HepG2 (cell line): Measurements from ENCODE around the gene TNXB. TPM values are rescaled to one million over a fixed set of nuclear protein-coding genes. Genes with fewer than 3 reads are reported as not detected.

Experiments used
- ASH2L ChIP-seq: fragments of 300-600, 200-600 bp; sonication (generic); IDR thresholded peaks from 2 replicates; pipeline ENCODE4 v1.7.0; 2017; ENCODE audit warnings: low read depth, mild to moderate bottlenecking, moderate library complexity, mixed read lengths, low read length; ENCODE audit not compliant: insufficient read length
- CHD2 ChIP-seq: IDR thresholded peaks from 2 replicates; pipeline ENCODE4 v1.6.1; 2011; ENCODE audit warnings: low read depth, low read length, improper control_type of control experiment
- DR1 ChIP-seq: sonication (generic); formaldehyde crosslinking; IDR thresholded peaks from 2 replicates; pipeline ENCODE4 v1.8.0; 2021; ENCODE audit warnings: mild to moderate bottlenecking, missing genetic modification reagents, inconsistent platforms
- ELF4 ChIP-seq: sonication (generic); formaldehyde crosslinking; IDR thresholded peaks from 2 replicates; pipeline ENCODE4 v1.5.0; 2020; ENCODE audit warnings: missing genetic modification reagents, mild to moderate bottlenecking, moderate library complexity, borderline replicate concordance
- NAIF1 ChIP-seq: sonication (generic); formaldehyde crosslinking; IDR thresholded peaks from 2 replicates; pipeline ENCODE4 v1.5.0; 2020; ENCODE audit warnings: mild to moderate bottlenecking, missing genetic modification reagents, borderline replicate concordance
- PHF8 ChIP-seq: sonication (generic); formaldehyde crosslinking; IDR thresholded peaks from 2 replicates; pipeline ENCODE4 v1.5.0; 2020; ENCODE audit warnings: missing genetic modification reagents
- POLR2AphosphoS2 ChIP-seq: IDR thresholded peaks from 2 replicates; pipeline ENCODE4 v1.6.1; 2011; ENCODE audit warnings: low read depth, low read length, improper control_type of control experiment
- SIN3B ChIP-seq: fragments of 150-350 bp; IDR thresholded peaks from 2 replicates; pipeline ENCODE4 v1.6.1; 2014; ENCODE audit warnings: low read length
- SIX1 ChIP-seq: sonication (generic); formaldehyde crosslinking; IDR thresholded peaks from 2 replicates; pipeline ENCODE4 v1.4.0; 2020; ENCODE audit warnings: missing genetic modification reagents, borderline replicate concordance
- SP140L ChIP-seq: sonication (generic); formaldehyde crosslinking; IDR thresholded peaks from 2 replicates; pipeline ENCODE4 v1.4.0; 2020; ENCODE audit warnings: missing genetic modification reagents, borderline replicate concordance
- SPEN ChIP-seq: sonication (generic); formaldehyde crosslinking; IDR thresholded peaks from 2 replicates; pipeline ENCODE4 v1.5.1; 2020; ENCODE audit warnings: low read depth, mild to moderate bottlenecking, missing genetic modification reagents
- STAT6 ChIP-seq: sonication (generic); formaldehyde crosslinking; IDR thresholded peaks from 2 replicates; pipeline ENCODE4 v1.4.0; 2020; ENCODE audit warnings: missing genetic modification reagents, mild to moderate bottlenecking, borderline replicate concordance
- TAF1 ChIP-seq: sonication (generic); formaldehyde crosslinking; IDR thresholded peaks from 2 replicates; pipeline ENCODE4 v1.4.0; 2020; ENCODE audit warnings: missing genetic modification reagents
- TOE1 ChIP-seq: sonication (generic); formaldehyde crosslinking; IDR thresholded peaks from 2 replicates; pipeline ENCODE4 v1.4.0; 2020; ENCODE audit warnings: mild to moderate bottlenecking, missing genetic modification reagents
- ZBTB7A ChIP-seq: sonication (generic); formaldehyde crosslinking; IDR thresholded peaks from 2 replicates; pipeline ENCODE4 v1.8.0; 2022; ENCODE audit warnings: mild to moderate bottlenecking, missing genetic modification reagents
- ZFAT ChIP-seq: sonication (generic); formaldehyde crosslinking; conservative IDR thresholded peaks from 2 replicates; pipeline ENCODE4 v1.8.1; 2023; ENCODE audit warnings: missing genetic modification reagents, inconsistent platforms
- ZNF33A ChIP-seq: sonication (generic); formaldehyde crosslinking; IDR thresholded peaks from 2 replicates; pipeline ENCODE4 v1.5.1; 2020; ENCODE audit warnings: missing genetic modification reagents, mild to moderate bottlenecking, moderate library complexity, borderline replicate concordance
- ZNF460 ChIP-seq: sonication (generic); formaldehyde crosslinking; IDR thresholded peaks from 2 replicates; pipeline ENCODE4 v1.5.1; 2020; ENCODE audit warnings: missing genetic modification reagents, mild to moderate bottlenecking, borderline replicate concordance
- ZNF564 ChIP-seq: sonication (generic); formaldehyde crosslinking; IDR thresholded peaks from 2 replicates; pipeline ENCODE4 v1.8.1; 2023; ENCODE audit warnings: mild to moderate bottlenecking, missing genetic modification reagents
- ZNF576 ChIP-seq: sonication (generic); formaldehyde crosslinking; IDR thresholded peaks from 2 replicates; pipeline ENCODE4 v1.4.0; 2020; ENCODE audit warnings: mild to moderate bottlenecking, missing genetic modification reagents
- ZNF598 ChIP-seq: sonication (generic); formaldehyde crosslinking; IDR thresholded peaks from 2 replicates; pipeline ENCODE4 v1.5.1; 2020; ENCODE audit warnings: mild to moderate bottlenecking, missing genetic modification reagents, borderline replicate concordance
- ZNF644 ChIP-seq: IDR thresholded peaks from 2 replicates; pipeline ENCODE4 v1.6.1; 2016; ENCODE audit warnings: low read depth
- ZSCAN12 ChIP-seq: sonication (generic); formaldehyde crosslinking; IDR thresholded peaks from 2 replicates; pipeline ENCODE4 v1.9.0; 2021; ENCODE audit warnings: mild to moderate bottlenecking, missing genetic modification reagents
- polyA plus RNA-seq, 8 experiments: library from polyadenylated mRNA; depleted of rRNA in 3 of 8; stranded (reverse) in 7 of 8; unstranded in 1 of 8; fragments of >200 nt; fragmentation: Illumina TruSeq in 4 of 8; extraction: Trizol in 4 of 8; gene quantifications; 2 replicates each; pipeline versions ENCODE4 v1.2.1 to v1.2.3, GENCODE V29; 2011 to 2016; ENCODE audit warnings: low read depth in 4 of 8, missing spikeins in 1 of 8, mixed read lengths in 1 of 8; ENCODE audit not compliant: insufficient read depth in 1 of 8
- total RNA-seq, 5 experiments: library from RNA; depleted of rRNA; stranded (reverse); fragments of >200 nt; fragmentation: Illumina TruSeq; extraction: Trizol; gene quantifications; 2 replicates each; pipeline ENCODE4 v1.2.3, GENCODE V29; 2016; ENCODE audit warnings: low read depth in 1 of 5
- TF ChIP-seq, protein P1 (sequence below): IDR thresholded peaks from 2 replicates; pipeline ENCODE4 v1.6.1; 2012; ENCODE audit warnings: low read length, improper control_type of control experiment

The TNXB gene
- total and polyA plus RNA-seq, 2 of the 13 experiments (the other 11 are each of a cell fraction or from before 2014, with no cell fraction given), result 1.6 to 2.7 TPM

GRCh38 chr6:32153564-32154513 is 44.7 kb upstream of the TNXB start, which contains the start of gene PPT2 (continued):
- TF ChIP-seq SP140L (CRISPR knock-in tag) (no peak), ASH2L (peak; percentile 83), ZBTB7A (CRISPR knock-in tag) (peak; percentile 4; the same call in 1 of the 2 replicates), ZNF33A (CRISPR knock-in tag) (no peak), DR1 (CRISPR knock-in tag) (peak; percentile 77; the same call in 1 of the 2 replicates), ZSCAN12 (no peak), POLR2AphosphoS2 (no peak), ZNF460 (no peak), CHD2 (peak; percentile 90), ZNF576 (CRISPR knock-in tag) (0 out of 2 replicates have a peak, but pooled peaks have one; percentile 34), STAT6 (CRISPR knock-in tag) (peak; percentile 73; the same call in 1 of the 2 replicates), ELF4 (CRISPR knock-in tag) (peak; percentile 64; the same call in 1 of the 2 replicates), ZNF598 (CRISPR knock-in tag) (no peak), SPEN (CRISPR knock-in tag) (peak; percentile 85), ZNF564 (CRISPR knock-in tag) (peak; percentile 55), ZFAT (no peak), NAIF1 (CRISPR knock-in tag) (peak; percentile 87), SIN3B (peak; percentile 73; the same call in 1 of the 2 replicates), SIX1 (CRISPR knock-in tag) (0 out of 2 replicates have a peak, but pooled peaks have one; percentile 12), PHF8 (peak; percentile 87), TOE1 (CRISPR knock-in tag) (no peak), TAF1 (peak; percentile 74), ZNF644 (CRISPR knock-in tag) (no peak)
- TF ChIP-seq, protein P1, sequence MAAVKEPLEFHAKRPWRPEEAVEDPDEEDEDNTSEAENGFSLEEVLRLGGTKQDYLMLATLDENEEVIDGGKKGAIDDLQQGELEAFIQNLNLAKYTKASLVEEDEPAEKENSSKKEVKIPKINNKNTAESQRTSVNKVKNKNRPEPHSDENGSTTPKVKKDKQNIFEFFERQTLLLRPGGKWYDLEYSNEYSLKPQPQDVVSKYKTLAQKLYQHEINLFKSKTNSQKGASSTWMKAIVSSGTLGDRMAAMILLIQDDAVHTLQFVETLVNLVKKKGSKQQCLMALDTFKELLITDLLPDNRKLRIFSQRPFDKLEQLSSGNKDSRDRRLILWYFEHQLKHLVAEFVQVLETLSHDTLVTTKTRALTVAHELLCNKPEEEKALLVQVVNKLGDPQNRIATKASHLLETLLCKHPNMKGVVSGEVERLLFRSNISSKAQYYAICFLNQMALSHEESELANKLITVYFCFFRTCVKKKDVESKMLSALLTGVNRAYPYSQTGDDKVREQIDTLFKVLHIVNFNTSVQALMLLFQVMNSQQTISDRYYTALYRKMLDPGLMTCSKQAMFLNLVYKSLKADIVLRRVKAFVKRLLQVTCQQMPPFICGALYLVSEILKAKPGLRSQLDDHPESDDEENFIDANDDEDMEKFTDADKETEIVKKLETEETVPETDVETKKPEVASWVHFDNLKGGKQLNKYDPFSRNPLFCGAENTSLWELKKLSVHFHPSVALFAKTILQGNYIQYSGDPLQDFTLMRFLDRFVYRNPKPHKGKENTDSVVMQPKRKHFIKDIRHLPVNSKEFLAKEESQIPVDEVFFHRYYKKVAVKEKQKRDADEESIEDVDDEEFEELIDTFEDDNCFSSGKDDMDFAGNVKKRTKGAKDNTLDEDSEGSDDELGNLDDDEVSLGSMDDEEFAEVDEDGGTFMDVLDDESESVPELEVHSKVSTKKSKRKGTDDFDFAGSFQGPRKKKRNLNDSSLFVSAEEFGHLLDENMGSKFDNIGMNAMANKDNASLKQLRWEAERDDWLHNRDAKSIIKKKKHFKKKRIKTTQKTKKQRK, result no peak
